Esophagus muscularis mucosa (tissue), 3 donors: Measurements from ENCODE around the gene RPS6KA2.

Experiments used
- POLR2AphosphoS5 ChIP-seq, 2 donors: sonication (generic); formaldehyde crosslinking; IDR thresholded peaks; one replicate each; pipeline ENCODE4 v1.6.1; 2017; ENCODE audit warnings: antibody characterized with exemption in 2 of 2
- TF ChIP-seq, protein P1 (sequence below), 3 experiments: fragments of 200-600 bp in 2 of 3; fragments of 450-650 bp in 1 of 3; sonication (generic) in 2 of 3; IDR thresholded peaks; one replicate each; pipeline ENCODE4 v1.5.1; 2017 to 2019; ENCODE audit warnings: antibody characterized with exemption in 3 of 3, mild to moderate bottlenecking in 2 of 3, moderate library complexity in 1 of 3

DNA sequence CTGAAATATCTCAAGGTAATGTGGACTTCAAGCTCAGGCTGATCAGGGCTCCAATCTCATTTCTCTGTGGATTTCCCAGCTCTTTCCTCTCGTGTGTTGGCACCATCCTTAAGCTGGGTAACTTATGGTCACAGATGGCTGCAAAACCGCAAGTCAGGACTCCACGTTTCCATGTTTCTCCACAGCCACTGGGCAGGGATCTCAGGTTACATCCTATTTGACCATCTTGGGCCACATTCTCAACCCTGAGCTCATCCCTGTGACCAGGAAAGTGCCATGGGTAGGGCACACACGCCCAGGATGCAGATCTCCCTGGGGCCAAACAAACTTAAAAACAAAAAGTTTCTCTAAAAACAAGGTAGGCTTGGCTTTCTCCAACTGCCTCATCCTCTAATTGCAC is 15.4 kb downstream of the RPS6KA2 start:
- TF ChIP-seq, protein P1, sequence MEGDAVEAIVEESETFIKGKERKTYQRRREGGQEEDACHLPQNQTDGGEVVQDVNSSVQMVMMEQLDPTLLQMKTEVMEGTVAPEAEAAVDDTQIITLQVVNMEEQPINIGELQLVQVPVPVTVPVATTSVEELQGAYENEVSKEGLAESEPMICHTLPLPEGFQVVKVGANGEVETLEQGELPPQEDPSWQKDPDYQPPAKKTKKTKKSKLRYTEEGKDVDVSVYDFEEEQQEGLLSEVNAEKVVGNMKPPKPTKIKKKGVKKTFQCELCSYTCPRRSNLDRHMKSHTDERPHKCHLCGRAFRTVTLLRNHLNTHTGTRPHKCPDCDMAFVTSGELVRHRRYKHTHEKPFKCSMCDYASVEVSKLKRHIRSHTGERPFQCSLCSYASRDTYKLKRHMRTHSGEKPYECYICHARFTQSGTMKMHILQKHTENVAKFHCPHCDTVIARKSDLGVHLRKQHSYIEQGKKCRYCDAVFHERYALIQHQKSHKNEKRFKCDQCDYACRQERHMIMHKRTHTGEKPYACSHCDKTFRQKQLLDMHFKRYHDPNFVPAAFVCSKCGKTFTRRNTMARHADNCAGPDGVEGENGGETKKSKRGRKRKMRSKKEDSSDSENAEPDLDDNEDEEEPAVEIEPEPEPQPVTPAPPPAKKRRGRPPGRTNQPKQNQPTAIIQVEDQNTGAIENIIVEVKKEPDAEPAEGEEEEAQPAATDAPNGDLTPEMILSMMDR (IDR thresholded peaks at IDR 0.05), result no peak
- TF ChIP-seq POLR2AphosphoS5 (IDR thresholded peaks at IDR 0.05), result no peak
